ENCODE measurements around the gene PRSS27. TPM values are rescaled to one million over a fixed set of nuclear protein-coding genes. Genes with fewer than 3 reads are reported as not detected.
"Not testable (repeated sequence)": the region's sequence is repeated elsewhere in the genome, so short reads cannot be mapped to it uniquely, and the experiment has no call there.

Gene PRSS27
- total RNA-seq, 2 donors from 2014 or later = 0.83 to 1.4 TPM

DNA sequence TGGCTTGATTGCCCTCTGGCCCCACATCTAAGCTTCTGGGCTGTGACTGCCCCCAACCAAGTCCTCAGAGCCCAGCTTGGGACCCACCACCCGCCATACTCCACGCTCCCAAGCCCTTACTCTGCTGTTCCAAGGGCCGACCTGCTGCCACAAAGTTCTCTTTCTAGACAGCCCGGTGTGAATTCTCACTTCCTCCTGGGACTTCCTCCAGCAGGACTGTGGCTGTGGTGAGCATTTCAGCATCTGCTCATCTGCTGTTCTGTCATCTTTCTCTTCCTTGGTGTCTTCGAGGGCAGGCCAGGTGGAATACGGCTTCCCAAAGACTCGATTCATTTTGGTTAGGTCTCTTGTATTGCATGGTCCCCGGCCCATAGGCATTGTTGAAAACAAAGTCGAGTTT is 33.9 kb downstream of the PRSS27 start:
- ATAC-seq = not testable (repeated sequence)
- H3K4me1 Mint-ChIP-seq = peaks cover 16% of the 10 kb centered on the region

GRCh38 chr16:2683041-2683440 is 37.0 kb downstream of the PRSS27 start:
- not testable (repeated sequence) for H3K27me3 Mint-ChIP-seq; ATAC-seq; DNase-seq; H3K9me3 ChIP-seq (ENCODE audit: control insufficient read depth, low read length, poor library complexity, severe bottlenecking); H3K36me3 Mint-ChIP-seq (ENCODE audit: low read depth)
- peak overlapping the region; percentile 97 for H3K4me3 Mint-ChIP-seq
- H3K27ac Mint-ChIP-seq = peak overlapping the region; percentile 99
- peaks cover 17% of the 10 kb centered on the region for H3K4me1 Mint-ChIP-seq

More for the DNA sequence above, 33.9 kb downstream of the PRSS27 start:
- H3K27ac Mint-ChIP-seq; H3K9me3 ChIP-seq (ENCODE audit: control insufficient read depth, low read length, poor library complexity, severe bottlenecking); H3K36me3 Mint-ChIP-seq (ENCODE audit: low read depth); DNase-seq; H3K27me3 Mint-ChIP-seq: not testable (repeated sequence)
- H3K4me3 Mint-ChIP-seq = peak overlapping the region; percentile 49

GRCh38 chr16:2682209-2683021 is 37.6 kb downstream of the PRSS27 start, which contains the start of gene KCTD5:
Gene KCTD5, plus strand, starts transcription at chr16:2682523. Its CDS starts 26 bp downstream, at chr16:2682549.
- Mint-ChIP-seq H3K36me3 (ENCODE audit: low read depth) (no peaks in the 10 kb centered on the region), H3K4me1 (peaks cover 15% of the 10 kb centered on the region), H3K27me3 (no peaks in the 10 kb centered on the region), H3K27ac (peak within 1 kb of the TSS; percentile 99), H3K4me3 (peak within 1 kb of the TSS; percentile 97)
- no peaks in the 10 kb centered on the region for H3K9me3 ChIP-seq (ENCODE audit: control insufficient read depth, low read length, poor library complexity, severe bottlenecking)
- peak; percentile 95 for ATAC-seq
- peak; percentile 88 to 91 (median 90) for DNase-seq

- not testable (repeated sequence) for H3K36me3 Mint-ChIP-seq (ENCODE audit: low read depth); H3K9me3 ChIP-seq (ENCODE audit: control insufficient read depth, low read length, poor library complexity, severe bottlenecking); H3K4me1 Mint-ChIP-seq; DNase-seq; ATAC-seq; H3K27me3 Mint-ChIP-seq
- peak overlapping the region; percentile 25 for H3K4me3 Mint-ChIP-seq
- H3K27ac Mint-ChIP-seq = peak overlapping the region; percentile 53
Measured at GRCh38 chr16:2680360-2680759, 39.7 kb downstream of the PRSS27 start.

GRCh38 chr16:2679902-2680301 is 40.1 kb downstream of the PRSS27 start:
- peak overlapping the region; percentile 71 for H3K4me3 Mint-ChIP-seq
- DNase-seq; H3K36me3 Mint-ChIP-seq (ENCODE audit: low read depth); H3K4me1 Mint-ChIP-seq; H3K27me3 Mint-ChIP-seq; ATAC-seq; H3K9me3 ChIP-seq (ENCODE audit: control insufficient read depth, low read length, poor library complexity, severe bottlenecking): not testable (repeated sequence)
- H3K27ac Mint-ChIP-seq = peak overlapping the region; percentile 53

DNA sequence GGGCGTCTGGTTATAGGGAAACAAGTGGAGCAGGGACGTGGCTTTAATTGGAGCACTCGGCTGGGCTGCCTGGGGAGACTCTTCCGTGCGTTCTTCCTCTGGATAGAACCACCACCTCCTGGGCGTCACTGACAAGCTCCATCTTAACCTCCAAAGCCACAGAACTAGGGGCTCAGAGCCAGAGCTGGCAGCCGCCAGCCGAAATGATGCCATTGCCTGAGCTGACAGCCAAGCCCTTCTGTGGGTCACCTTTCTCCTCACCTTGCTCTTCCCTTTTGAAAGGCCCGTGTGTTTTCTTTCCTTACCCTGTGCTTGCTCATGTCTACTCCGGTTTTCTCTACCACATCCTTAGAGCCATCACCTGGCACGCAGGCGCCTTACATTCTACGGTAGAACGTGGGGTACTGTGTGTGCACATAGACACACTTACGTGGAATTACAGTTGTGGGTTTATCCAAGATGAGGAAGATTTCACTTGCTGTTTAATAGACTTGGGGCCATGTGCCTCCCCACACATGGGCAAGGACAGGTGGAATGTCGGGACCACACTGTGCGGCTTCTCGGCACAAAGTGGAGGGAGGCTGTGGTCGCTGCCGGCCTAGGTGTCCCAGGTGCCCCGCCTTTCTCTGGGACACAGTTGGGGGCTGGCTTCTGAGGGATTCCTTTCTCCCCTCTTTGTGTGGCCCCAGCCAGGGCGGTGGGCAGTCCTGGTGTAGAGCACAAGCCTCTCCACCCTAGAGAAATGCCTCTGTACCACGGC is 41.6 kb downstream of the PRSS27 start:
- ATAC-seq; H3K36me3 Mint-ChIP-seq (ENCODE audit: low read depth); H3K4me1 Mint-ChIP-seq; H3K4me3 Mint-ChIP-seq; DNase-seq; H3K27ac Mint-ChIP-seq; H3K27me3 Mint-ChIP-seq; H3K9me3 ChIP-seq (ENCODE audit: control insufficient read depth, low read length, poor library complexity, severe bottlenecking): not testable (repeated sequence)

GRCh38 chr16:2676937-2677336 is 43.1 kb downstream of the PRSS27 start:
- not testable (repeated sequence) for H3K27ac Mint-ChIP-seq; H3K4me3 Mint-ChIP-seq; DNase-seq; ATAC-seq; H3K27me3 Mint-ChIP-seq; H3K9me3 ChIP-seq (ENCODE audit: control insufficient read depth, low read length, poor library complexity, severe bottlenecking); H3K36me3 Mint-ChIP-seq (ENCODE audit: low read depth); H3K4me1 Mint-ChIP-seq

DNA sequence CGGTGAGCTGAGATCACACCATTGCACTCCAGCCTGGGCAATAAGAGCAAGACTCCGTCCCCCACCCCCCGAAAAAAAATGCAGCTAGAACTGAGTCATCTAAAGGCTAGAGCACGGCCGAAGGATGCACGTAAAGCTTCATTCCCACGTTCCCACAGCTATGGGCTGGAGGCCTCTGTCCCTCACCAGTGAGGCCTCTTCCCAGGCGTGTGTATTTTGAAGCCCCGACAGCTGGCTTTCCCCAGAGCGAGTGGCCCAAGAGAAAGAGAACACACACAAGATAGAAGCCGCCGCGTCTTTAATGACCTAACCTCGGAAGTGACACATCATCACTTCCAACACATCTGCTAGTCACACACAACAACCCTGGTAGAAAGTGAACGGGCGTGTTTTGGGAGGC is 44.3 kb downstream of the PRSS27 start:
- Mint-ChIP-seq H3K4me3 (no peak overlapping the region), H3K27ac (peak overlapping the region; percentile 4), H3K4me1 (peaks cover 5% of the 10 kb centered on the region), H3K36me3 (ENCODE audit: low read depth) (no peaks in the 10 kb centered on the region), H3K27me3 (no peaks in the 10 kb centered on the region)
- ATAC-seq (no peak), DNase-seq (no peak)
- H3K9me3 ChIP-seq (ENCODE audit: control insufficient read depth, low read length, poor library complexity, severe bottlenecking) = no peaks in the 10 kb centered on the region

GRCh38 chr16:2675021-2675420 is 45.0 kb downstream of the PRSS27 start:
- Mint-ChIP-seq H3K27ac (peak overlapping the region; percentile 4), H3K36me3 (ENCODE audit: low read depth) (no peaks in the 10 kb centered on the region), H3K4me3 (no peak overlapping the region), H3K4me1 (peaks cover 9% of the 10 kb centered on the region), H3K27me3 (no peaks in the 10 kb centered on the region)
- no peaks in the 10 kb centered on the region for H3K9me3 ChIP-seq (ENCODE audit: control insufficient read depth, low read length, poor library complexity, severe bottlenecking)
- no peak for ATAC-seq
- no peak for DNase-seq

DNA sequence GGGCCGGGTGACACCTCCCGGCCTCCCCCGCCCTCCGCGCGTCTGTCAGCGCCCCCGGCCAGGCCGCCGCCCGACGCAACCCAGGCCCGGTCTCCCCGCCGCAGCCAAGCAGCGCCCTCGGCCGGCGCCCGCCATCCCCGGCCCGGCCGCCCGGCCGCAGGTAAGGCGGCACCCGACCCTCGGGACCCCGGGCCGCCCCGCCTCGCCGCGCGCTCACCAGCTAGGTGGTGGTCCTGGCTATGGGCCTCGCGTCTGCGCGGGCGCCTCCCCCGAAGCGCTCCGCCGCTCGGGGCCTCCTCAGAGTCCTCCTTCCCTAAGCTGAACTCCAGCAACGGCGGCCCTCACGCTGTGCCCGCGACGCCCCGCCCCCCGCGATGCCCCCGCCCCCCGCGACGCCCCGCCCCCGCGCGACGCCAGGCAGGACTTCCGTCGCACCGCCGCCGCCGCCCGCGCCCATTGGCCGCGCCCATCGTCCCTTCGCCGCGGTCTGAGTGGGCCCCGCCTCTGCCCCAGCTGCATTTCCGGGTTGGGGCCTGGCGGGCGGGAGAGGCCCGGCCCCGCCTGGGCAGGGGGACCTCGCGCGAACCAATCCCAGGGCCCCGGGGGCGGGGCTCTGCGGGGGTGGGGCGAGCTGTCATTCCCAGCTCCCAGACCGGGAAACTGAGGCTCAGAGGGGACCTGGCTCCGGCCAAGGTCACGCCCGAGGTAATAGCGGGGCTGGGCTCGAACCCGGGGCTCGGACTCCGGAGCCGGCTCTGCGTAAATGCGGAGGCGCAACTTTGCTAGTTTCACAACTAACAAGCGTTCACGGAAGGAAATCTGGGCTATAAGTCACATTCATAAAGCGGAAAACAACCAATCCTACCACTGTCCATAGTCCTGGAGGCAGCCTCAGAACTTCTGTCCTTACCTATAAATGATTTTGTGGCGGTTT is 46.7 kb downstream of the PRSS27 start:
- Mint-ChIP-seq H3K27ac (peak overlapping the region; percentile 34), H3K36me3 (ENCODE audit: low read depth) (no peaks in the 10 kb centered on the region), H3K27me3 (no peaks in the 10 kb centered on the region), H3K4me1 (peaks cover 11% of the 10 kb centered on the region), H3K4me3 (peak overlapping the region; percentile 74)
- ATAC-seq = peak; percentile 96
- DNase-seq = peak; percentile 90 to 97 (median 97)
- H3K9me3 ChIP-seq (ENCODE audit: control insufficient read depth, low read length, poor library complexity, severe bottlenecking) = no peaks in the 10 kb centered on the region

DNA sequence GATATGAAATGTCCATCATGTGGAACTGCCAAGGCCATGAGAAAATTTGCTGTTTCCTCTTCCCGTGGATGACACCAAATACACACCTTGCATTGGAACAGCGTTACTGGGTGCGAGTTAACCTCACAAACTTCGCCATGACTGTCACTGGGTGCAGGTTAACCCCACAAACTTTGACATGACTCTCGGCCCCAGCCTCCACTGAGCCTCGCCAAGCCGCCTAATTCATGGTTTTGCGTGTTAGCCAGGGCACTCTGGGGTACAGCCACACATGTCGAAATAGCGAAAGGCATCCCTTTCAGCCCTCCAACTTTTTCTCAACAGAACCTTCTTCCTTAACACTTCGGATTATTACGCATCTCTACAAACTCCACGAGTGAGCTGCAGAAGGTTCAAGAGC is 48.3 kb downstream of the PRSS27 start:
- no peaks in the 10 kb centered on the region for H3K36me3 Mint-ChIP-seq (ENCODE audit: low read depth)
- no peak for DNase-seq
- peak overlapping the region; percentile 21 for H3K4me3 Mint-ChIP-seq
- no peak overlapping the region for H3K27ac Mint-ChIP-seq
- H3K9me3 ChIP-seq (ENCODE audit: control insufficient read depth, low read length, poor library complexity, severe bottlenecking) = no peaks in the 10 kb centered on the region
- no peaks in the 10 kb centered on the region for H3K27me3 Mint-ChIP-seq
- no peak for ATAC-seq
- peaks cover 11% of the 10 kb centered on the region for H3K4me1 Mint-ChIP-seq

GRCh38 chr16:2671193-2671592 is 48.8 kb downstream of the PRSS27 start:
- Mint-ChIP-seq H3K27ac (peak overlapping the region; percentile 24), H3K4me1 (peaks cover 13% of the 10 kb centered on the region)
- DNase-seq; H3K27me3 Mint-ChIP-seq; H3K36me3 Mint-ChIP-seq (ENCODE audit: low read depth); H3K9me3 ChIP-seq (ENCODE audit: control insufficient read depth, low read length, poor library complexity, severe bottlenecking); H3K4me3 Mint-ChIP-seq; ATAC-seq: not testable (repeated sequence)

Measured in T-helper 17 cell (primary cell).